ENCODE results near the gene AOPEP.

AOPEP gene

GRCh38 chr9:95001720-95002119 is 275.2 kb downstream of the AOPEP start:
- H3K27ac ChIP-seq, result no peak overlapping the region
- no peaks in the 10 kb centered on the region for H3K27me3 ChIP-seq (replicated peaks)
- DNase-seq, result no peak
- in situ Hi-C loops (cut with HindIII; ENCODE audit: low pct_ligation_motif_present, low sequenced_read_pairs), result no loop called here
- TF ChIP-seq, protein P1, sequence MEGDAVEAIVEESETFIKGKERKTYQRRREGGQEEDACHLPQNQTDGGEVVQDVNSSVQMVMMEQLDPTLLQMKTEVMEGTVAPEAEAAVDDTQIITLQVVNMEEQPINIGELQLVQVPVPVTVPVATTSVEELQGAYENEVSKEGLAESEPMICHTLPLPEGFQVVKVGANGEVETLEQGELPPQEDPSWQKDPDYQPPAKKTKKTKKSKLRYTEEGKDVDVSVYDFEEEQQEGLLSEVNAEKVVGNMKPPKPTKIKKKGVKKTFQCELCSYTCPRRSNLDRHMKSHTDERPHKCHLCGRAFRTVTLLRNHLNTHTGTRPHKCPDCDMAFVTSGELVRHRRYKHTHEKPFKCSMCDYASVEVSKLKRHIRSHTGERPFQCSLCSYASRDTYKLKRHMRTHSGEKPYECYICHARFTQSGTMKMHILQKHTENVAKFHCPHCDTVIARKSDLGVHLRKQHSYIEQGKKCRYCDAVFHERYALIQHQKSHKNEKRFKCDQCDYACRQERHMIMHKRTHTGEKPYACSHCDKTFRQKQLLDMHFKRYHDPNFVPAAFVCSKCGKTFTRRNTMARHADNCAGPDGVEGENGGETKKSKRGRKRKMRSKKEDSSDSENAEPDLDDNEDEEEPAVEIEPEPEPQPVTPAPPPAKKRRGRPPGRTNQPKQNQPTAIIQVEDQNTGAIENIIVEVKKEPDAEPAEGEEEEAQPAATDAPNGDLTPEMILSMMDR (IDR thresholded peaks at IDR 0.05; ENCODE audit: low read depth, low read length, missing control alignments), result no peak
- peaks cover 2% of the 10 kb centered on the region for H3K36me3 ChIP-seq (replicated peaks)
- no peak overlapping the region for H3K4me3 ChIP-seq (ENCODE audit: low read depth, low read length)

DNA sequence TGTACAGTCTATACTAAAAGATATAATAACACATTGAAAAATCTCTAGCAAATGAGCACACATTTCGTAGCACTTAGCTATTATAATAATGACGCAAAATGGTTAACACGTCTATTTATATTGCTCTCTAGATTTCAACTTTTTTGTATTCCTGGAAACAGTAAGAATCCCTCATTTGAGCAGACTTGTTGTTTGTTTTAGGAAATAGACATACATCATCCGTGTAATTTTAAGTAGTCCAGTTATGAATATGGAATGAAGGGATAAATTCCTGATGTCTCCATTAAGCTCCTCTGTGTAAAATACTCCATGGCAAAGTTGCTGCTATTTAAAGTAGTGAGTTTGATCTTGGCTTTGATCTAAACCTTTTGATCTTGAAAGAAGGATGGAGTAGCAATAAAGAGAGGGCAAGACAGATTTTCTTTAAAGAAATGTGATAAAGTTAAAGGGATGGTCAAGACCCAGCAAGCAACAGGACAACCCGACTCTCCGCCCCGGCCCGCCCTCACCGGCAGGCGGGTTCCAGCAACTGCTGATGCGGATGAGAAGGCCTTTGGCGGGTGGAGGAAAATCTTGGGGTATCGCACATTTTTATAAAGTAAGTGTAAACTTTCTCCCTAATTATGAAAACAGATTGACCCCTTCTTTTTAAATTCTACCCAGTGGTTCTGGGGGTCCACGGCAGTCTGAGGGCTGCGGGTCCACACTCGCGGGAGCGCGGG is 277.4 kb downstream of the AOPEP start:
- peak overlapping the region; percentile 72 for H3K27ac ChIP-seq

GRCh38 chr9:95004411-95005277 is 278.1 kb downstream of the AOPEP start:
- Histone ChIP-seq H3K27me3 (replicated peaks) (no peaks in the 10 kb centered on the region), H3K27ac (peak overlapping the region; percentile 93), H3K36me3 (replicated peaks) (peaks cover 22% of the 10 kb centered on the region), H3K4me3 (ENCODE audit: low read depth, low read length) (peak overlapping the region; percentile 76)
- TF ChIP-seq, protein P1 (IDR thresholded peaks at IDR 0.05; ENCODE audit: low read depth, low read length, missing control alignments), result no peak
- no peak for DNase-seq
- in situ Hi-C loops (cut with HindIII; ENCODE audit: low pct_ligation_motif_present, low sequenced_read_pairs), result no loop called here

More for the DNA sequence above, 277.4 kb downstream of the AOPEP start:
- no peaks in the 10 kb centered on the region for H3K27me3 ChIP-seq (replicated peaks)
- peaks cover 17% of the 10 kb centered on the region for H3K36me3 ChIP-seq (replicated peaks)
- peak; percentile 63 for DNase-seq
- TF ChIP-seq, protein P1 (IDR thresholded peaks at IDR 0.05; ENCODE audit: low read depth, low read length, missing control alignments), result peak; percentile 41
- in situ Hi-C loops (cut with HindIII; ENCODE audit: low pct_ligation_motif_present, low sequenced_read_pairs), result no loop called here
- H3K4me3 ChIP-seq (ENCODE audit: low read depth, low read length), result peak overlapping the region; percentile 76

DNA sequence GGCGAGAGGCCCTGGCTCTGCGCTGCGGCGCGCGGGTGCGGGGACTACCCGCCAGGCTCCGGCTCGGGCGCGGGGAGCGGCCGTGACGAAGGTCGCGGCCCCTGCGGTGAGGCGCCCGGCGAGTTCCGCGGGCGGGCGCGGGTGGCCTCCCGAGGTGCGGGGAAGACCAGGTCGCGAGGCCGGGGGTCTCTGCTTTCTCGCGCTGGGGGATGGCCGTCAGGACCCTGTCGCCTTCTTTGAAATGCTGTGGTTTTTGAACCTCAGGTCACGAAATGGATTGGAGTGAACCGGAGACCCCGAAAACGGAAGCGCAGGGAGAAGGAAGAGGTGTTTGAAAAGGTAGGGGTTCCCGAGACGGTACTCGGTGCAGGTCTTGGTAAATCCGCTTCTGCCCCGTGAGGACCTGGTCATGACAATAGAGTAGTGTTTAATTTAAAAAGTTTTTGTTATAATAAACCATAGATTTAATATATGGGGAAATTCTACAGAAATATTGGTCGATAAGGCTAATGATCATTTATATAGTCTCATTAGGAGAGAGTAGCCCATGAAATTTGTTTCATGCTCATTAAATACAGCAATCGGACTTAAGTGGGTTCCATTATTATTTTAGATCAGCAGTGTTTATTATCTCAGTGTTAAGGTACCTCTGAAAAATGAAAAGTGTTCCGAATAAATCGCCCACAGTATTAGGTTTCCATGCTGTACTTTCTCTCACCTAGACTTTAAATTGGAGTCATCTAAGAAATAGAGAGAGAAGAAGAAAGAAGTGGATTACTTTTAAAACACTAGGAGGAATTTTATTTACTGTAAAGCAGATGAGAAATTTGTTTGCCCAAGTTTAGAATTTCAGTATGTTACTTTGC is 279.0 kb downstream of the AOPEP start:
- H3K4me3 ChIP-seq (ENCODE audit: low read depth, low read length), result peak overlapping the region; percentile 76
- H3K27me3 ChIP-seq (replicated peaks), result no peaks in the 10 kb centered on the region
- TF ChIP-seq, protein P1 (IDR thresholded peaks at IDR 0.05; ENCODE audit: low read depth, low read length, missing control alignments), result no peak
- peak overlapping the region; percentile 93 for H3K27ac ChIP-seq
- H3K36me3 ChIP-seq (replicated peaks), result peaks cover 26% of the 10 kb centered on the region
- in situ Hi-C loops (cut with HindIII; ENCODE audit: low pct_ligation_motif_present, low sequenced_read_pairs), result no loop called here
- DNase-seq, result no peak

GRCh38 chr9:95007226-95007869 is 280.8 kb downstream of the AOPEP start:
- H3K36me3 ChIP-seq (replicated peaks), result peaks cover 30% of the 10 kb centered on the region
- DNase-seq, result no peak
- H3K4me3 ChIP-seq (ENCODE audit: low read depth, low read length), result peak overlapping the region; percentile 76
- in situ Hi-C loops (cut with HindIII; ENCODE audit: low pct_ligation_motif_present, low sequenced_read_pairs), result no loop called here
- no peaks in the 10 kb centered on the region for H3K27me3 ChIP-seq (replicated peaks)
- TF ChIP-seq, protein P1 (IDR thresholded peaks at IDR 0.05; ENCODE audit: low read depth, low read length, missing control alignments), result no peak
- peak overlapping the region; percentile 93 for H3K27ac ChIP-seq

Data from brain microvascular endothelial cell (primary cell).